HG03159 (cell line): ENCODE results near the gene RAB43.

Source experiments
- ATAC-seq: cut with Tn5 transposase; IDR thresholded peaks from one replicate; pipeline ENCODE4 v1.9.1; 2021; ENCODE audit warnings: mild to moderate bottlenecking, moderate library complexity; ENCODE audit not compliant: unreplicated experiment

RAB43 gene

GRCh38 chr3:129061888-129062834, 59.4 kb downstream of the RAB43 start:
- no peak for ATAC-seq

DNA sequence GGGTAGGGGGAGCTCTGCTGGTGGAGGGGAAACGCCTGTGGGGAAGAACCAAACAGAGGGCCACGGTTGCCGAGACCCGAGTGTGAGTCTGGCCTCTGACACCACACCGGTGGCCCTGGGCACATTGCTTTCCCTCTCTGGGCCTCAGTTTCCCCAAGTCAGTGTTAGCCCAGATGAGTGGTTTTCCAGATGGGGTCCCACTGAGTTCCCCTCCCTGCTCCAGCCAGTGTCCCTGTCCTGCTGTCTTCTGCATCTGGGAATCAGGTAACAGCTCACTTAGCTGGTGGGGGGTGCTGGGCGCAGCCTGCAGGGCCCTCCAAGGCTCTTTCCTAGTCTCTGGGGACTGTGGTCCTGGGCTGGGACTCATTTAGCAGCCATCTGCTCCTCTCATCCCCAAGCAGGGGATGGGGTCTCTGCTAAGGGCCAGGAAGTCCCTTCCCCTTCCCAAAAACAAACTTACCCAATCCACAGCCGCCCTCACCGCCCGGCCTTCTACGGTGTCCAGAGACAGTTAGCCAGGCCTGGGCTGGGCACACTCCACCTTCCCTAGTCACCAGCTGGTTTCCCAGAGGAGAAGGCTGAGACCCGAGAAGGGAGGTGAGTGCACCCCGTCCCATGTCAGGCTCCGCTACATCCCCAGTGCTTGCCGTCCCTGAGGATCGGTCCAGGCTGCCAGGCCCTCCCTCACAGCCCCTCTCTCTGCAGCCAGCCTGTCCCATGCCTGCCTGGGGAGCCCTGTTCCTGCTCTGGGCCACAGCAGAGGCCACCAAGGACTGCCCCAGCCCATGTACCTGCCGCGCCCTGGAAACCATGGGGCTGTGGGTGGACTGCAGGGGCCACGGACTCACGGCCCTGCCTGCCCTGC, 60.3 kb downstream of the RAB43 start:
- no peak for ATAC-seq

DNA sequence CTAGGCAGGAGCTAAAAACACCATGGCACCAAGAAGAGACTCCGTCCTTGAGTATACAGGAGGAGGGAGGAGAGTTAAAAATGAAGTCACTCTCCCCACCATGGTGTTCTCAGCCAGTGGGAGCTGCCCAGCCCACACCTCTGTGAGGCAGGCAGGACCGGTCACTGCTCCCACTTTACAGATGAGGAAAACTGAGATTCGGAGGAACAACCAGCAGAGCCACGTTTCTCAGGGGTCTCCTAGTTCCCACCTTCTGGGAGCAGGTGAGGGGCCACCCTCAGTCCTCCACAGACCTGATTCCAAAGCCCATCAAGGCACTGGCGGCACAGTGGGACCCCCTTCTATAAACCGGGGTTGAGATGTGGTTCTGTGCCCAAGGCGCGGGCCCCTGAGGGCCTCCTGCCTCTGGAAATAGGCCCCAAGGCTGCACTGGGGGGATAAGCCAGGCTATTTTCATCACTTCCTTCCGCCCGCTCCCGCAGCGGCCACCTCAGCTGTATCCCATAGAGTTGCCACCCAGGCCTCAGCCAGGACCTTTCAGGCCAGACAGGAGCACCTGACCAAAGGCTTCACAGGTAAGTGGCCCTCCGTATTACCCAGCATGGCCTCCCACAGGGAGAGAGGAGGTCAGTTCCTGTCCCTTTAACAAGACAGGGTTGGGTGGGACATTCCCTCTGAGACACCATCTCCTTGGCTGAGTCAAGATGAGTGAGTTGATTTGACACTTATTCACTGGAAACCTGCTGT, 61.2 kb downstream of the RAB43 start, which contains the start of gene GP9:
Gene GP9 (plus strand): TSS at position 504 of the 747 bp plus-strand sequence. CDS start 961 bp downstream, outside the sequence.
- ATAC-seq = no peak

GRCh38 chr3:129059311-129059958, 62.2 kb downstream of the RAB43 start:
- no peak for ATAC-seq

- ATAC-seq = no peak
Observed at GRCh38 chr3:129058441-129059200, 63.0 kb downstream of the RAB43 start.

- no peak for ATAC-seq
Observed at GRCh38 chr3:129057249-129057648, 64.4 kb downstream of the RAB43 start.

DNA sequence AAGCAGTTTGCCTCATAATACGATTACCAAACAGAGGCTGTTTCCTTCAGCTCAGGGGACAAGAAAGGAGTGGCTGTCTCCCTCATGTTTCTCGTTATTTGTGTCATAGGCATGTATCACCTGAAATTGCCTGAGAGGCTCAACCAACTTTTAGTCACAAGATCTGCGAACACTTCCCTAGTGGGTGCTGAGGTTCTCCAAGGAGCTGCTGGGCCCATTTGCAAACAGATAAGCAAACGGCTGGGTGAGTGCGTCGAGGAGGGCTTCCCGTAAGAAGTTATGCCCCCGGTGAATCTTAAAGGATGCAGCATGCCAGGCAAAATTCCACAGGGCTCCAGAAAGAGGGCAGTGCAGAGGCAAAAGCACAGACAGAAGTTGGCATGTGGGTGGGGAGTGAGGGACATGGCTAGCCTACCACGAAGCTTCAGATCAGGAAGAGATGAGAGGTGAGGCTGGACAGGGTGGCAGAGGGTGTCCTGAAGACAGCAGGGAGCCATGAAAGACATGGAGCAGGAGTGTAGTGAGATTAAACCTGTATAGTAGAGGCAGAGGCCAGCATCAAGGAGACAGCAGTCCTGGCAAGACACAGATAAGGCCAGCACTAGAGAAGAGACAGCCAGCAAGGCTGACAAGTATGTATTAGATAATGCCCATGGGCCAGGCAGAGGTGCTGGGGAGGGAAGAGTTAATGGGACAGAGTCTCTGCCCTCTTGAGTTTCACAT, 65.0 kb downstream of the RAB43 start:
- ATAC-seq = no peak

DNA sequence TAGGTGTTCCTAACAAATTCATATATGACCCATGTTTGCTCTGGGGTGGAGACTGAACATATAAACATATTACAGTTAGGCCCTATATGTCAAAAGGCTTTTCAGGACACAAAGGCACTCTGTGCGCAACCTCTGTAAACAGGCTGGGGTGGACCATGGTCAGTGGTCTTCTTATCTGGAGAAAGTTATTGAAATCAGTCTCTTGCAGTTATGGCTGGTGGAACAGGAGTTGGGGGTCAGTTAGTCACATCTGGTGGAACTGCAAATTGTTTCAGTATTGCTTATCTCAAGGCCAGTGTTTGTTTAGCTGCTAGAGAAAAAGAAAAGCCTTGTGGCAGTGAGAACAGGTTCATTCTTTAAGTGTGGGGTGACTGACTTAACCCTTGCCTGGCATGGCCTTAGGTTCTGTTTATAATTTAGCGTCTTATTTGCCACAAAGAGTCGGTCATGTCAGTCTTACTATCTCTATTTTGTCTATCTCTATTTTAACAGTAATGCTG, 66.9 kb downstream of the RAB43 start:
- no peak for ATAC-seq

- no peak for ATAC-seq
Observed at GRCh38 chr3:129052675-129053074, 68.9 kb downstream of the RAB43 start.

- no peak for ATAC-seq
Observed at GRCh38 chr3:129051871-129052340, 69.7 kb downstream of the RAB43 start.

GRCh38 chr3:129050556-129051295, 70.9 kb downstream of the RAB43 start:
- ATAC-seq = no peak

- ATAC-seq = no peak
Observed at GRCh38 chr3:129047553-129047839, 74.1 kb downstream of the RAB43 start.

GRCh38 chr3:129046732-129047552, 74.7 kb downstream of the RAB43 start:
- ATAC-seq = no peak

GRCh38 chr3:129046037-129046731, 75.4 kb downstream of the RAB43 start:
- no peak for ATAC-seq

- no peak for ATAC-seq
Observed at GRCh38 chr3:129045675-129046036, 75.9 kb downstream of the RAB43 start.

GRCh38 chr3:129040579-129041300, 80.9 kb downstream of the RAB43 start:
- ATAC-seq = no peak
